HG02970 (cell line): Measurements from ENCODE around the gene FBLN7.
"Not testable (repeated sequence)": the region's sequence is repeated elsewhere in the genome, so short reads cannot be mapped to it uniquely, and the experiment has no call there.

Experiments used
- ATAC-seq: cut with Tn5 transposase; IDR thresholded peaks from one replicate; pipeline ENCODE4 v1.9.1; 2021; ENCODE audit warnings: mild to moderate bottlenecking, moderate library complexity, moderate number of reproducible peaks; ENCODE audit not compliant: unreplicated experiment, low FRiP score

FBLN7 gene

GRCh38 chr2:112181571-112182290 lies 43.5 kb downstream of the FBLN7 start:
- ATAC-seq = no peak

GRCh38 chr2:112182581-112183034 lies 44.4 kb downstream of the FBLN7 start:
- ATAC-seq = no peak

GRCh38 chr2:112183327-112184025 lies 45.3 kb downstream of the FBLN7 start:
- no peak for ATAC-seq

GRCh38 chr2:112184121-112184520 lies 45.9 kb downstream of the FBLN7 start:
- ATAC-seq = no peak

- ATAC-seq = no peak
These were observed 46.9 kb downstream of the FBLN7 start for GRCh38 chr2:112185131-112185530.

- no peak for ATAC-seq
These were observed 49.0 kb downstream of the FBLN7 start for GRCh38 chr2:112187046-112187715.

GRCh38 chr2:112187805-112188596 lies 49.8 kb downstream of the FBLN7 start:
- no peak for ATAC-seq

- ATAC-seq = no peak
These were observed 50.9 kb downstream of the FBLN7 start for GRCh38 chr2:112189001-112189556.

GRCh38 chr2:112194028-112194427 lies 55.8 kb downstream of the FBLN7 start:
- ATAC-seq = no peak

- ATAC-seq = no peak
These were observed 56.3 kb downstream of the FBLN7 start for GRCh38 chr2:112194482-112194881.

GRCh38 chr2:112195167-112195766 lies 57.1 kb downstream of the FBLN7 start:
- ATAC-seq = no peak

- ATAC-seq = no peak
These were observed 57.8 kb downstream of the FBLN7 start for GRCh38 chr2:112195950-112196349.

- ATAC-seq = no peak
These were observed 59.7 kb downstream of the FBLN7 start for GRCh38 chr2:112197868-112198267.

GRCh38 chr2:112198780-112199179 lies 60.6 kb downstream of the FBLN7 start:
- no peak for ATAC-seq

- no peak for ATAC-seq
These were observed 61.0 kb downstream of the FBLN7 start for GRCh38 chr2:112199188-112199587.

GRCh38 chr2:112201696-112202430 lies 63.7 kb downstream of the FBLN7 start:
- ATAC-seq = no peak

GRCh38 chr2:112204411-112204810 lies 66.2 kb downstream of the FBLN7 start:
- no peak for ATAC-seq

GRCh38 chr2:112207905-112208304 lies 69.7 kb downstream of the FBLN7 start:
- not testable (repeated sequence) for ATAC-seq

- no peak for ATAC-seq
These were observed 78.0 kb downstream of the FBLN7 start for GRCh38 chr2:112216167-112216566.
